ENCODE data around the gene GARRE1. TPM values are rescaled to one million over a fixed set of nuclear protein-coding genes. Genes with fewer than 3 reads are reported as not detected.
A peak's percentile ranks its signal among the peaks of the same experiment; 100 is the strongest.

GARRE1 gene
- total RNA-seq, 6 experiments from 2014 or later, result 8.1 to 19.4 (median 9.5) TPM

GRCh38 chr19:34284505-34284904, 30.2 kb downstream of the GARRE1 start:
- Histone ChIP-seq H3K27ac (no peak overlapping the region), H3K27me3 (no peaks in the 10 kb centered on the region), H3K36me3 (no peaks in the 10 kb centered on the region), H3K9me3 (no peaks in the 10 kb centered on the region), H3K4me3 (no peak overlapping the region), H3K4me1 (peaks cover 0 to 7% (median 3%) of the 10 kb centered on the region in 4 donors)
- WGBS (ENCODE audit: insufficient coverage, low coverage, low lambda C conversion rate, missing lambda C conversion rate), result 81% methylated on average over 2 of the region's 2 CpGs
- no peak for ATAC-seq
- DNase-seq, result no peak
- intact Hi-C loops (cut with DNase I), result no loop called here
- TF ChIP-seq POLR2A (IDR thresholded peaks at IDR 0.05) (no peak), CTCF (IDR thresholded peaks at IDR 0.05) (no peak)

GRCh38 chr19:34287662-34288140, 33.3 kb downstream of the GARRE1 start:
- peaks cover 0 to 7% (median 3%) of the 10 kb centered on the region in 4 donors for H3K4me1 ChIP-seq
- no peak for TF ChIP-seq POLR2A (IDR thresholded peaks at IDR 0.05)
- no peak for TF ChIP-seq CTCF (IDR thresholded peaks at IDR 0.05)
- intact Hi-C loops (cut with DNase I), result no loop called here
- H3K9me3 ChIP-seq, result no peaks in the 10 kb centered on the region
- H3K27me3 ChIP-seq, result no peaks in the 10 kb centered on the region
- H3K4me3 ChIP-seq, result no peak overlapping the region
- no peaks in the 10 kb centered on the region for H3K36me3 ChIP-seq
- WGBS (ENCODE audit: insufficient coverage, low coverage, low lambda C conversion rate, missing lambda C conversion rate), result 90% methylated on average over 2 of the region's 3 CpGs
- peak overlapping the region in 2 of 3 donors; percentile 30 to 38 for H3K27ac ChIP-seq
- ATAC-seq, result no peak
- DNase-seq, result no peak

GRCh38 chr19:34288381-34288780, 34.0 kb downstream of the GARRE1 start:
- Histone ChIP-seq H3K9me3 (no peaks in the 10 kb centered on the region), H3K4me3 (no peak overlapping the region), H3K27ac (no peak overlapping the region), H3K4me1 (peaks cover 0 to 7% (median 3%) of the 10 kb centered on the region in 4 donors), H3K36me3 (no peaks in the 10 kb centered on the region), H3K27me3 (no peaks in the 10 kb centered on the region)
- TF ChIP-seq CTCF (IDR thresholded peaks at IDR 0.05), result no peak
- no peak for TF ChIP-seq POLR2A (IDR thresholded peaks at IDR 0.05)
- WGBS (ENCODE audit: insufficient coverage, low coverage, low lambda C conversion rate, missing lambda C conversion rate), result 72% methylated on average over 3 of the region's 4 CpGs
- intact Hi-C loops (cut with DNase I), result no loop called here
- no peak for DNase-seq
- ATAC-seq, result no peak

GRCh38 chr19:34291235-34291634, 36.9 kb downstream of the GARRE1 start:
- no peaks in the 10 kb centered on the region for H3K27me3 ChIP-seq
- no peaks in the 10 kb centered on the region for H3K36me3 ChIP-seq
- no peak overlapping the region for H3K4me3 ChIP-seq
- no peak overlapping the region for H3K27ac ChIP-seq
- intact Hi-C loops (cut with DNase I), result loop anchor here in 1 of 2 donors (10.0 kb wide), 1 partner anchor 54 kb away; no protein-coding TSS in a partner anchor
- WGBS (ENCODE audit: insufficient coverage, low coverage, low lambda C conversion rate, missing lambda C conversion rate), result 86% methylated on average over 1 of the region's 2 CpGs
- TF ChIP-seq CTCF (IDR thresholded peaks at IDR 0.05), result no peak
- no peaks in the 10 kb centered on the region for H3K9me3 ChIP-seq
- ATAC-seq (no peak), DNase-seq (no peak)
- peaks cover 0 to 11% (median 3%) of the 10 kb centered on the region in 4 donors for H3K4me1 ChIP-seq

GRCh38 chr19:34295103-34295502, 40.7 kb downstream of the GARRE1 start:
- DNase-seq (no peak), ATAC-seq (no peak)
- Histone ChIP-seq H3K9me3 (no peaks in the 10 kb centered on the region), H3K27me3 (no peaks in the 10 kb centered on the region), H3K4me1 (peaks cover 0 to 16% (median 0%) of the 10 kb centered on the region in 4 donors), H3K27ac (no peak overlapping the region), H3K36me3 (peaks cover 0 to 6% (median 0%) of the 10 kb centered on the region in 4 donors), H3K4me3 (no peak overlapping the region)
- intact Hi-C loops (cut with DNase I), result loop anchor here in 1 of 2 donors (10.0 kb wide), 1 partner anchor 50 kb away; no protein-coding TSS in a partner anchor
- no peak for TF ChIP-seq CTCF (IDR thresholded peaks at IDR 0.05)
- no peak for TF ChIP-seq POLR2A (IDR thresholded peaks at IDR 0.05)

All from right lobe of liver (tissue), 6 donors.